DND-41 (cell line): Measurements from ENCODE around the gene MARCKSL1.

Experiments used
- ATAC-seq: fragments of 200-7000 bp; cut with Tn5 transposase; 3 replicates; pipeline ENCODE4 v1.9.1; 2021; ENCODE audit warnings: low read depth; ENCODE audit not compliant: insufficient read depth
- DNase-seq: peaks from one replicate; pipeline ENCODE4 v3.0.0-alpha.2; 2020
- H2AFZ ChIP-seq: 2 replicates; pipeline ENCODE4 v1.6.0; 2012; ENCODE audit warnings: low read depth, low read length
- H3K27ac ChIP-seq: 2 replicates; pipeline ENCODE4 v1.5.1; 2012; ENCODE audit warnings: low read length, inconsistent platforms
- H3K27me3 ChIP-seq: fragments of 200-600 bp; sonication (generic); 2 replicates; pipeline ENCODE4 v1.6.0; 2012; ENCODE audit warnings: low read length, mild to moderate bottlenecking, inconsistent platforms; ENCODE audit not compliant: insufficient read depth, poor library complexity
- H3K36me3 ChIP-seq: 2 replicates; pipeline ENCODE4 v1.5.1; 2012; ENCODE audit warnings: low read length, inconsistent platforms; ENCODE audit not compliant: insufficient read depth
- H3K4me1 ChIP-seq: 2 replicates; pipeline ENCODE4 v1.5.1; 2012; ENCODE audit warnings: mild to moderate bottlenecking, low read length; ENCODE audit not compliant: insufficient read depth
- H3K4me2 ChIP-seq: 2 replicates; pipeline ENCODE4 v1.6.0; 2012; ENCODE audit warnings: mild to moderate bottlenecking, moderate library complexity, low read length, inconsistent platforms; ENCODE audit not compliant: insufficient read depth
- H3K4me3 ChIP-seq, 2 experiments: fragments of 200-600 bp in 1 of 2; shearing (Covaris generic) in 1 of 2; 2 replicates each; pipeline ENCODE4 v1.5.1; 2012 to 2016; ENCODE audit warnings: inconsistent platforms in 2 of 2, low read length in 2 of 2, mild to moderate bottlenecking in 2 of 2, low read depth in 1 of 2, moderate library complexity in 1 of 2
- H3K79me2 ChIP-seq: 2 replicates; pipeline ENCODE4 v1.6.0; 2012; ENCODE audit warnings: low read length, inconsistent platforms; ENCODE audit not compliant: insufficient read depth
- H3K9ac ChIP-seq: 2 replicates; pipeline ENCODE4 v1.6.0; 2012; ENCODE audit warnings: low read depth, mild to moderate bottlenecking, inconsistent platforms, low read length, moderate library complexity
- H3K9me3 ChIP-seq: 2 replicates; pipeline ENCODE4 v1.5.1; 2012; ENCODE audit warnings: low read length, moderate library complexity, mild to moderate bottlenecking, inconsistent platforms; ENCODE audit not compliant: insufficient read depth, severe bottlenecking
- H4K20me1 ChIP-seq: 2 replicates; pipeline ENCODE4 v1.6.0; 2012; ENCODE audit warnings: low read length; ENCODE audit not compliant: insufficient read depth
- EZH2 ChIP-seq: IDR thresholded peaks from 3 replicates; pipeline ENCODE4 v1.6.1; 2012; ENCODE audit warnings: borderline replicate concordance, low read depth, mild to moderate bottlenecking, moderate library complexity, low read length, inconsistent platforms; ENCODE audit not compliant: severe bottlenecking
- TF ChIP-seq, protein P1 (sequence below): IDR thresholded peaks from 2 replicates; pipeline ENCODE4 v1.5.1; 2012; ENCODE audit warnings: borderline replicate concordance, low read length, moderate library complexity, mild to moderate bottlenecking; ENCODE audit not compliant: poor library complexity, severe bottlenecking; ENCODE audit errors: extremely low read depth

The MARCKSL1 gene

DNA sequence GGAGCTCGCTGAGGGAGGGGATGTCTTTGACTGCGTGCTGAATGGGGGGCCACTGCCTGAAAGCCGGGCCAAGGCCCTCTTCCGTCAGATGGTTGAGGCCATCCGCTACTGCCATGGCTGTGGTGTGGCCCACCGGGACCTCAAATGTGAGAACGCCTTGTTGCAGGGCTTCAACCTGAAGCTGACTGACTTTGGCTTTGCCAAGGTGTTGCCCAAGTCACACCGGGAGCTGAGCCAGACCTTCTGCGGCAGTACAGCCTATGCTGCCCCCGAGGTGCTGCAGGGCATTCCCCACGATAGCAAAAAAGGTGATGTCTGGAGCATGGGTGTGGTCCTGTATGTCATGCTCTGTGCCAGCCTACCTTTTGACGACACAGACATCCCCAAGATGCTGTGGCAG lies 27.7 kb upstream of the MARCKSL1 start:
- Histone ChIP-seq H3K27ac (no peak overlapping the region), H3K9ac (no peak overlapping the region), H3K4me3 (no peak overlapping the region), H4K20me1 (no peaks in the 10 kb centered on the region; the same call in 1 of the 2 replicates), H3K4me2 (no peak overlapping the region), H3K79me2 (no peaks in the 10 kb centered on the region), H2AFZ (no peak overlapping the region), H3K4me1 (no peaks in the 10 kb centered on the region), H3K27me3 (no peaks in the 10 kb centered on the region), H3K9me3 (no peaks in the 10 kb centered on the region), H3K36me3 (peaks cover 62% of the 10 kb centered on the region)
- ATAC-seq (no peak), DNase-seq (no peak)
- TF ChIP-seq, protein P1, sequence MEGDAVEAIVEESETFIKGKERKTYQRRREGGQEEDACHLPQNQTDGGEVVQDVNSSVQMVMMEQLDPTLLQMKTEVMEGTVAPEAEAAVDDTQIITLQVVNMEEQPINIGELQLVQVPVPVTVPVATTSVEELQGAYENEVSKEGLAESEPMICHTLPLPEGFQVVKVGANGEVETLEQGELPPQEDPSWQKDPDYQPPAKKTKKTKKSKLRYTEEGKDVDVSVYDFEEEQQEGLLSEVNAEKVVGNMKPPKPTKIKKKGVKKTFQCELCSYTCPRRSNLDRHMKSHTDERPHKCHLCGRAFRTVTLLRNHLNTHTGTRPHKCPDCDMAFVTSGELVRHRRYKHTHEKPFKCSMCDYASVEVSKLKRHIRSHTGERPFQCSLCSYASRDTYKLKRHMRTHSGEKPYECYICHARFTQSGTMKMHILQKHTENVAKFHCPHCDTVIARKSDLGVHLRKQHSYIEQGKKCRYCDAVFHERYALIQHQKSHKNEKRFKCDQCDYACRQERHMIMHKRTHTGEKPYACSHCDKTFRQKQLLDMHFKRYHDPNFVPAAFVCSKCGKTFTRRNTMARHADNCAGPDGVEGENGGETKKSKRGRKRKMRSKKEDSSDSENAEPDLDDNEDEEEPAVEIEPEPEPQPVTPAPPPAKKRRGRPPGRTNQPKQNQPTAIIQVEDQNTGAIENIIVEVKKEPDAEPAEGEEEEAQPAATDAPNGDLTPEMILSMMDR = no peak
- no peak for TF ChIP-seq EZH2

- H3K4me1 ChIP-seq = no peaks in the 10 kb centered on the region
- H3K4me3 ChIP-seq = no peak within 1 kb of the TSS
- no peak within 1 kb of the TSS for H3K27ac ChIP-seq
- H3K4me2 ChIP-seq = no peak within 1 kb of the TSS
- H3K9me3 ChIP-seq = no peaks in the 10 kb centered on the region
- H4K20me1 ChIP-seq = no peaks in the 10 kb centered on the region; the same call in 1 of the 2 replicates
- H2AFZ ChIP-seq = no peak within 1 kb of the TSS
- H3K9ac ChIP-seq = no peak within 1 kb of the TSS
- no peaks in the 10 kb centered on the region for H3K79me2 ChIP-seq
- DNase-seq (no peak), ATAC-seq (no peak)
- no peaks in the 10 kb centered on the region for H3K27me3 ChIP-seq
- peaks cover 52% of the 10 kb centered on the region for H3K36me3 ChIP-seq
- TF ChIP-seq EZH2 = no peak
- TF ChIP-seq, protein P1 = no peak
These were observed 26.7 kb upstream of the MARCKSL1 start, which contains the start of the genes FAM229A and TSSK3 for GRCh38 chr1:32362474-32363313. Gene FAM229A, minus strand, starts transcription at chr1:32362485. Its CDS starts 394 bp downstream, at chr1:32362091. Gene TSSK3, plus strand, starts transcription at chr1:32362539. Its CDS starts 163 bp downstream, at chr1:32362702.

DNA sequence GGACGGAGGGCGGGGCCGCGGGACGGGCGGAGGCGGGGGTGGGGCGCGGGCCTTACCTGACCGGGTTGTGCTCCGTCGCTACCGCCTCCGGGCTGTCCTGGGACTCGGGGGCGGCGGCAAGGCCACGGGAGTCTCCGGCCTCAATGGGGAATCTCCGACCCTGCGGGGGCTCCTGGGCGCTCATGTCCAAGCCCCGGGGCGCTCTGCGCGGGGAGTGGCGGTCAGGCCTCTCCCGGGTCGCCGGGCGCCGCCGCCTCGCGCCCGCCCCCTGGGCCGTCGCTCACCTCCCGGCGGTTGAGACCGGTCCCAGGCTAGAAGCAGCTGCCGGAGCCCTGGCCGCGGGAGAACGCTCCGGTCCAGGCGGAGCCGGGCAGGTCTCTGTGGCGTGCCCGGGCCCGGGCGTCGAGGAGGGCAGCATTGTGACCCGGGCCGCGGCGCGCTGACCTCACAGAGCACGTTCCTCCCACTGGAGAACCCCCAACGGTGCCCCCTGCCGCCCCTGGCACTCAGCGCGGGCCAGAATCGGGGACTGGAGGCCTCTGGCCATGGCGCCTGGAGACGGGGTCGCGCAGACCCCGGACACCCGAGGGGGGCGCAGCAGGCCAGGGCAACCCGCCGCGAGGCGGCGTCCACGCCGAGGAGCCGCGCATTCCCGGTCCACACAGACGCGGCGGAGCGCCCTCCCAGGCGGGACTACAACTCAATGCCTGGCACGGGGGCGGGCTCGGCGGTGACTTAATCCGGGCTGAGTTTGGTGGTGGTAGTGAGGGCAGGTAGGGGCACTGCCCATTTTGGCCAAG lies 25.8 kb upstream of the MARCKSL1 start:
- no peak overlapping the region for H3K4me2 ChIP-seq
- H3K9me3 ChIP-seq = no peaks in the 10 kb centered on the region
- no peak overlapping the region for H3K27ac ChIP-seq
- no peak overlapping the region for H3K4me3 ChIP-seq
- H3K9ac ChIP-seq = no peak overlapping the region
- H4K20me1 ChIP-seq = no peaks in the 10 kb centered on the region; the same call in 1 of the 2 replicates
- ATAC-seq (no peak), DNase-seq (no peak)
- peaks cover 44% of the 10 kb centered on the region for H3K36me3 ChIP-seq
- TF ChIP-seq EZH2 = no peak
- TF ChIP-seq, protein P1 = no peak
- H2AFZ ChIP-seq = no peak overlapping the region
- H3K4me1 ChIP-seq = no peaks in the 10 kb centered on the region
- H3K79me2 ChIP-seq = no peaks in the 10 kb centered on the region
- H3K27me3 ChIP-seq = no peaks in the 10 kb centered on the region
